Fibroblast of lung (primary cell): Measurements from ENCODE around the gene EPB41. TPM values are rescaled to one million over a fixed set of nuclear protein-coding genes. Genes with fewer than 3 reads are reported as not detected.
"Not testable (repeated sequence)": the region's sequence is repeated elsewhere in the genome, so short reads cannot be mapped to it uniquely, and the experiment has no call there.

Experiments
- DNase-seq, 2 donors: peaks; one replicate each; pipeline versions ENCODE4 v3.0.0 to v3.0.0-alpha.2; 2010; ENCODE audit warnings: low read depth in 2 of 2
- H2AFZ ChIP-seq: 2 replicates; pipeline ENCODE4 v1.5.1; 2012; ENCODE audit warnings: low read length, control low read depth, inconsistent platforms
- H3K27ac ChIP-seq: 2 replicates; pipeline ENCODE4 v1.5.1; 2011; ENCODE audit warnings: low read length, control low read depth; ENCODE audit not compliant: insufficient read depth
- H3K27me3 ChIP-seq: 2 replicates; pipeline ENCODE4 v1.5.1; 2011; ENCODE audit warnings: mild to moderate bottlenecking, low read length; ENCODE audit not compliant: control insufficient read depth, insufficient read depth
- H3K36me3 ChIP-seq: 2 replicates; pipeline ENCODE4 v1.5.1; 2011; ENCODE audit warnings: low read length; ENCODE audit not compliant: control insufficient read depth, insufficient read depth
- H3K4me1 ChIP-seq: 2 replicates; pipeline ENCODE4 v1.5.1; 2011; ENCODE audit warnings: low read length; ENCODE audit not compliant: control insufficient read depth, insufficient read depth; ENCODE audit errors: extremely low read depth
- H3K4me2 ChIP-seq: 2 replicates; pipeline ENCODE4 v1.5.1; 2011; ENCODE audit warnings: low read length, control low read depth; ENCODE audit not compliant: insufficient read depth; ENCODE audit errors: extremely low read depth
- H3K4me3 ChIP-seq, 4 experiments: fragments of 200-600 bp in 1 of 4; sonication (generic) in 1 of 4; replicated peaks in 1 of 4; 2 replicates each; pipeline ENCODE4 v1.5.1; 2011 to 2016; ENCODE audit warnings: low read length in 4 of 4, low read depth in 3 of 4, mild to moderate bottlenecking in 3 of 4, control low read depth in 2 of 4, inconsistent platforms in 1 of 4, mixed read lengths in 1 of 4; ENCODE audit not compliant: insufficient read depth in 1 of 4; ENCODE audit errors: control extremely low read depth in 1 of 4
- H3K79me2 ChIP-seq: 2 replicates; pipeline ENCODE4 v1.5.1; 2012; ENCODE audit warnings: mild to moderate bottlenecking, low read length, inconsistent platforms; ENCODE audit not compliant: control insufficient read depth, insufficient read depth
- H3K9ac ChIP-seq: 2 replicates; pipeline ENCODE4 v1.5.1; 2011; ENCODE audit warnings: mild to moderate bottlenecking, low read length, control low read depth; ENCODE audit not compliant: insufficient read depth
- H3K9me3 ChIP-seq: 2 replicates; pipeline ENCODE4 v1.5.1; 2012; ENCODE audit warnings: low read depth, low read length; ENCODE audit not compliant: control insufficient read depth, insufficient read depth
- H4K20me1 ChIP-seq: 2 replicates; pipeline ENCODE4 v1.5.1; 2011; ENCODE audit warnings: low read length; ENCODE audit not compliant: control insufficient read depth, insufficient read depth; ENCODE audit errors: extremely low read depth
- CTCF ChIP-seq, 2 donors: IDR thresholded peaks in 1 of 2; conservative IDR thresholded peaks in 1 of 2; 1 replicate in 1 of 2; 2 replicates in 1 of 2; pipeline ENCODE4 v1.5.1; 2011 to 2012; ENCODE audit warnings: low read length in 2 of 2, control low read depth in 1 of 2, inconsistent platforms in 1 of 2, low read depth in 1 of 2, mild to moderate bottlenecking in 1 of 2
- EZH2 ChIP-seq: IDR thresholded peaks from 2 replicates; pipeline ENCODE4 v1.5.1; 2012; ENCODE audit warnings: low read length, control low read depth, mild to moderate bottlenecking; ENCODE audit errors: missing control alignments
- polyA plus RNA-seq, 2 donors: library from polyadenylated mRNA; depleted of rRNA in 1 of 2; stranded (reverse) in 1 of 2; unstranded in 1 of 2; fragments of >200 nt; gene quantifications; 2 replicates each; pipeline ENCODE4 v1.2.1, GENCODE V29; 2011 to 2012; ENCODE audit warnings: missing spikeins in 1 of 2
- total RNA-seq: library from RNA; depleted of rRNA; stranded (reverse); fragments of >200 nt; gene quantifications from 2 replicates; pipeline ENCODE4 v1.2.1, GENCODE V29; 2014

The EPB41 gene
- total and polyA plus RNA-seq, 2 donors (not counting 1 experiment from before 2014, with no cell fraction given): 7.4 to 38.0 TPM

GRCh38 chr1:29077155-29077554, 162.8 kb downstream of the EPB41 start:
- Histone ChIP-seq H3K9ac (no peak overlapping the region), H3K27me3 (no peaks in the 10 kb centered on the region), H2AFZ (no peak overlapping the region), H3K4me2 (no peak overlapping the region), H3K36me3 (no peaks in the 10 kb centered on the region), H3K4me1 (no peaks in the 10 kb centered on the region), H3K9me3 (no peaks in the 10 kb centered on the region), H3K27ac (no peak overlapping the region), H3K4me3 (no peak overlapping the region), H4K20me1 (no peaks in the 10 kb centered on the region), H3K79me2 (no peaks in the 10 kb centered on the region)
- no peak for DNase-seq
- TF ChIP-seq CTCF (conservative IDR thresholded peaks at IDR 0.05 in 1 of 2, IDR thresholded peaks at IDR 0.05 in 1 of 2; ENCODE audit: low read depth in 1 of 2, low read length in 2 of 2) (no peak), EZH2 (no peak)

- not testable (repeated sequence) for H3K4me2 ChIP-seq, H3K79me2 ChIP-seq, H3K9me3 ChIP-seq, H4K20me1 ChIP-seq, H2AFZ ChIP-seq, H3K4me1 ChIP-seq, H3K4me3 ChIP-seq, H3K27ac ChIP-seq, H3K9ac ChIP-seq, H3K36me3 ChIP-seq, H3K27me3 ChIP-seq, DNase-seq
Measured at GRCh38 chr1:29079916-29080629, 165.7 kb downstream of the EPB41 start.

GRCh38 chr1:29081201-29081600, 166.8 kb downstream of the EPB41 start:
- no peak overlapping the region for H2AFZ ChIP-seq
- no peaks in the 10 kb centered on the region for H3K4me1 ChIP-seq
- no peak overlapping the region for H3K27ac ChIP-seq
- H3K79me2 ChIP-seq: no peaks in the 10 kb centered on the region
- H3K9ac ChIP-seq: no peak overlapping the region
- H3K4me3 ChIP-seq: no peak overlapping the region
- H3K9me3 ChIP-seq: no peaks in the 10 kb centered on the region
- no peaks in the 10 kb centered on the region for H3K27me3 ChIP-seq
- no peaks in the 10 kb centered on the region for H4K20me1 ChIP-seq
- no peak overlapping the region for H3K4me2 ChIP-seq
- DNase-seq: no peak
- TF ChIP-seq CTCF (conservative IDR thresholded peaks at IDR 0.05 in 1 of 2, IDR thresholded peaks at IDR 0.05 in 1 of 2; ENCODE audit: low read depth in 1 of 2, low read length in 2 of 2): no peak
- TF ChIP-seq EZH2: no peak
- no peaks in the 10 kb centered on the region for H3K36me3 ChIP-seq
